WTC11 (cell line): ENCODE data around the gene LRRN4.

Source experiments
- CREB1 ChIP-seq: sonication (generic); formaldehyde crosslinking; IDR thresholded peaks from 2 replicates; pipeline ENCODE4 v1.8.0; 2023; ENCODE audit warnings: mild to moderate bottlenecking, missing genetic modification reagents
- ZNF232 ChIP-seq: sonication (generic); formaldehyde crosslinking; IDR thresholded peaks from 2 replicates; pipeline ENCODE4 v1.8.0; 2022; ENCODE audit warnings: mild to moderate bottlenecking, missing genetic modification reagents
- ZNF317 ChIP-seq: sonication (generic); formaldehyde crosslinking; IDR thresholded peaks from 2 replicates; pipeline ENCODE4 v1.8.1; 2023; ENCODE audit warnings: low read depth, mild to moderate bottlenecking, moderate library complexity, missing genetic modification reagents, borderline replicate concordance
- ZNF671 ChIP-seq: fragments of 250-450 bp; sonication (Bioruptor Pico); IDR thresholded peaks from 2 replicates; pipeline ENCODE4 v1.8.0; 2021; ENCODE audit warnings: mild to moderate bottlenecking
- TF ChIP-seq, protein P1 (sequence below): sonication (generic); formaldehyde crosslinking; conservative IDR thresholded peaks from 2 replicates; pipeline ENCODE4 v1.8.1; 2022; ENCODE audit warnings: mild to moderate bottlenecking, missing genetic modification reagents
- TF ChIP-seq, protein P2 (sequence below): fragments of 200-600 bp; IDR thresholded peaks from 2 replicates; pipeline ENCODE4 v1.8.0; 2022; ENCODE audit warnings: antibody characterized with exemption
- TF ChIP-seq, protein P3 (sequence below): sonication (generic); formaldehyde crosslinking; IDR thresholded peaks from 2 replicates; pipeline ENCODE4 v1.8.1; 2022; ENCODE audit warnings: missing genetic modification reagents, borderline replicate concordance
- TF ChIP-seq, protein P4 (sequence below): sonication (generic); formaldehyde crosslinking; IDR thresholded peaks from 2 replicates; pipeline ENCODE4 v1.8.1; 2023; ENCODE audit warnings: mild to moderate bottlenecking, missing genetic modification reagents, borderline replicate concordance
- TF ChIP-seq, protein P5 (sequence below): sonication (generic); formaldehyde crosslinking; IDR thresholded peaks from 2 replicates; pipeline ENCODE4 v1.8.1; 2023; ENCODE audit warnings: mild to moderate bottlenecking, missing genetic modification reagents, moderate library complexity
- TF ChIP-seq, protein P6 (sequence below): sonication (generic); formaldehyde crosslinking; IDR thresholded peaks from 2 replicates; pipeline ENCODE4 v1.8.1; 2023; ENCODE audit warnings: mild to moderate bottlenecking, missing genetic modification reagents, moderate library complexity
- TF ChIP-seq, protein P7 (sequence below): sonication (generic); formaldehyde crosslinking; IDR thresholded peaks from 2 replicates; pipeline ENCODE4 v1.8.0; 2022; ENCODE audit warnings: mild to moderate bottlenecking, missing genetic modification reagents

DNA sequence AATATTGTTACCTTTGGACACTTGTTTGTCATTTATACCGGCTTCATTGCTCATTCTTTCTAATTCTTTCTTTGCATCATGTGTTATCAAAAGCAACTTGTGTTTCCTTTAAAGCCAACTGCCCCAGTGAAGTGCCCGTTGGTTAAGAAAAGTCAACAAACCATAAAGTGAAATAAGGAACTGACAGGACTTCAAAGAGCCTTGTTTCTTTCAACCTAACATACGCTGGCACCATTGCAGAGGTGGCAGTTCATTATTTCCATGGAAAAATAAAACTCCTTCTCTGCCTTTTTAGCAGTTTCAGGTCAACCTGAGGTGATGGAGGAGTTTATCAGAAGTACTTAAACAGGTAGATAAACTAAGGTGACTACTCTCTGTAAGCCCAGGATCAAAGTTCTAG lies 40.2 kb upstream of the LRRN4 start:
- TF ChIP-seq ZNF232, result no peak
- TF ChIP-seq, protein P1, sequence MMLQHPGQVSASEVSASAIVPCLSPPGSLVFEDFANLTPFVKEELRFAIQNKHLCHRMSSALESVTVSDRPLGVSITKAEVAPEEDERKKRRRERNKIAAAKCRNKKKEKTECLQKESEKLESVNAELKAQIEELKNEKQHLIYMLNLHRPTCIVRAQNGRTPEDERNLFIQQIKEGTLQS (CRISPR knock-in tag), result no peak
- TF ChIP-seq, protein P2, sequence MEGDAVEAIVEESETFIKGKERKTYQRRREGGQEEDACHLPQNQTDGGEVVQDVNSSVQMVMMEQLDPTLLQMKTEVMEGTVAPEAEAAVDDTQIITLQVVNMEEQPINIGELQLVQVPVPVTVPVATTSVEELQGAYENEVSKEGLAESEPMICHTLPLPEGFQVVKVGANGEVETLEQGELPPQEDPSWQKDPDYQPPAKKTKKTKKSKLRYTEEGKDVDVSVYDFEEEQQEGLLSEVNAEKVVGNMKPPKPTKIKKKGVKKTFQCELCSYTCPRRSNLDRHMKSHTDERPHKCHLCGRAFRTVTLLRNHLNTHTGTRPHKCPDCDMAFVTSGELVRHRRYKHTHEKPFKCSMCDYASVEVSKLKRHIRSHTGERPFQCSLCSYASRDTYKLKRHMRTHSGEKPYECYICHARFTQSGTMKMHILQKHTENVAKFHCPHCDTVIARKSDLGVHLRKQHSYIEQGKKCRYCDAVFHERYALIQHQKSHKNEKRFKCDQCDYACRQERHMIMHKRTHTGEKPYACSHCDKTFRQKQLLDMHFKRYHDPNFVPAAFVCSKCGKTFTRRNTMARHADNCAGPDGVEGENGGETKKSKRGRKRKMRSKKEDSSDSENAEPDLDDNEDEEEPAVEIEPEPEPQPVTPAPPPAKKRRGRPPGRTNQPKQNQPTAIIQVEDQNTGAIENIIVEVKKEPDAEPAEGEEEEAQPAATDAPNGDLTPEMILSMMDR, result no peak
- no peak for TF ChIP-seq ZNF317 (CRISPR knock-in tag)
- TF ChIP-seq, protein P3, sequence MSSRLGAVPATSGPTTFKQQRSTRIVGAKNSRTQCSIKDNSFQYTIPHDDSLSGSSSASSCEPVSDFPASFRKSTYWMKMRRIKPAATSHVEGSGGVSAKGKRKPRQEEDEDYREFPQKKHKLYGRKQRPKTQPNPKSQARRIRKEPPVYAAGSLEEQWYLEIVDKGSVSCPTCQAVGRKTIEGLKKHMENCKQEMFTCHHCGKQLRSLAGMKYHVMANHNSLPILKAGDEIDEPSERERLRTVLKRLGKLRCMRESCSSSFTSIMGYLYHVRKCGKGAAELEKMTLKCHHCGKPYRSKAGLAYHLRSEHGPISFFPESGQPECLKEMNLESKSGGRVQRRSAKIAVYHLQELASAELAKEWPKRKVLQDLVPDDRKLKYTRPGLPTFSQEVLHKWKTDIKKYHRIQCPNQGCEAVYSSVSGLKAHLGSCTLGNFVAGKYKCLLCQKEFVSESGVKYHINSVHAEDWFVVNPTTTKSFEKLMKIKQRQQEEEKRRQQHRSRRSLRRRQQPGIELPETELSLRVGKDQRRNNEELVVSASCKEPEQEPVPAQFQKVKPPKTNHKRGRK, result no peak
- TF ChIP-seq, protein P4, sequence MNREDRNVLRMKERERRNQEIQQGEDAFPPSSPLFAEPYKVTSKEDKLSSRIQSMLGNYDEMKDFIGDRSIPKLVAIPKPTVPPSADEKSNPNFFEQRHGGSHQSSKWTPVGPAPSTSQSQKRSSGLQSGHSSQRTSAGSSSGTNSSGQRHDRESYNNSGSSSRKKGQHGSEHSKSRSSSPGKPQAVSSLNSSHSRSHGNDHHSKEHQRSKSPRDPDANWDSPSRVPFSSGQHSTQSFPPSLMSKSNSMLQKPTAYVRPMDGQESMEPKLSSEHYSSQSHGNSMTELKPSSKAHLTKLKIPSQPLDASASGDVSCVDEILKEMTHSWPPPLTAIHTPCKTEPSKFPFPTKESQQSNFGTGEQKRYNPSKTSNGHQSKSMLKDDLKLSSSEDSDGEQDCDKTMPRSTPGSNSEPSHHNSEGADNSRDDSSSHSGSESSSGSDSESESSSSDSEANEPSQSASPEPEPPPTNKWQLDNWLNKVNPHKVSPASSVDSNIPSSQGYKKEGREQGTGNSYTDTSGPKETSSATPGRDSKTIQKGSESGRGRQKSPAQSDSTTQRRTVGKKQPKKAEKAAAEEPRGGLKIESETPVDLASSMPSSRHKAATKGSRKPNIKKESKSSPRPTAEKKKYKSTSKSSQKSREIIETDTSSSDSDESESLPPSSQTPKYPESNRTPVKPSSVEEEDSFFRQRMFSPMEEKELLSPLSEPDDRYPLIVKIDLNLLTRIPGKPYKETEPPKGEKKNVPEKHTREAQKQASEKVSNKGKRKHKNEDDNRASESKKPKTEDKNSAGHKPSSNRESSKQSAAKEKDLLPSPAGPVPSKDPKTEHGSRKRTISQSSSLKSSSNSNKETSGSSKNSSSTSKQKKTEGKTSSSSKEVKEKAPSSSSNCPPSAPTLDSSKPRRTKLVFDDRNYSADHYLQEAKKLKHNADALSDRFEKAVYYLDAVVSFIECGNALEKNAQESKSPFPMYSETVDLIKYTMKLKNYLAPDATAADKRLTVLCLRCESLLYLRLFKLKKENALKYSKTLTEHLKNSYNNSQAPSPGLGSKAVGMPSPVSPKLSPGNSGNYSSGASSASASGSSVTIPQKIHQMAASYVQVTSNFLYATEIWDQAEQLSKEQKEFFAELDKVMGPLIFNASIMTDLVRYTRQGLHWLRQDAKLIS (CRISPR knock-in tag), result no peak
- TF ChIP-seq CREB1, result no peak
- TF ChIP-seq, protein P5, sequence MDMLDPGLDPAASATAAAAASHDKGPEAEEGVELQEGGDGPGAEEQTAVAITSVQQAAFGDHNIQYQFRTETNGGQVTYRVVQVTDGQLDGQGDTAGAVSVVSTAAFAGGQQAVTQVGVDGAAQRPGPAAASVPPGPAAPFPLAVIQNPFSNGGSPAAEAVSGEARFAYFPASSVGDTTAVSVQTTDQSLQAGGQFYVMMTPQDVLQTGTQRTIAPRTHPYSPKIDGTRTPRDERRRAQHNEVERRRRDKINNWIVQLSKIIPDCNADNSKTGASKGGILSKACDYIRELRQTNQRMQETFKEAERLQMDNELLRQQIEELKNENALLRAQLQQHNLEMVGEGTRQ, result no peak
- TF ChIP-seq, protein P6, sequence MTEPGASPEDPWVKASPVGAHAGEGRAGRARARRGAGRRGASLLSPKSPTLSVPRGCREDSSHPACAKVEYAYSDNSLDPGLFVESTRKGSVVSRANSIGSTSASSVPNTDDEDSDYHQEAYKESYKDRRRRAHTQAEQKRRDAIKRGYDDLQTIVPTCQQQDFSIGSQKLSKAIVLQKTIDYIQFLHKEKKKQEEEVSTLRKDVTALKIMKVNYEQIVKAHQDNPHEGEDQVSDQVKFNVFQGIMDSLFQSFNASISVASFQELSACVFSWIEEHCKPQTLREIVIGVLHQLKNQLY (CRISPR knock-in tag), result no peak
- TF ChIP-seq, protein P7, sequence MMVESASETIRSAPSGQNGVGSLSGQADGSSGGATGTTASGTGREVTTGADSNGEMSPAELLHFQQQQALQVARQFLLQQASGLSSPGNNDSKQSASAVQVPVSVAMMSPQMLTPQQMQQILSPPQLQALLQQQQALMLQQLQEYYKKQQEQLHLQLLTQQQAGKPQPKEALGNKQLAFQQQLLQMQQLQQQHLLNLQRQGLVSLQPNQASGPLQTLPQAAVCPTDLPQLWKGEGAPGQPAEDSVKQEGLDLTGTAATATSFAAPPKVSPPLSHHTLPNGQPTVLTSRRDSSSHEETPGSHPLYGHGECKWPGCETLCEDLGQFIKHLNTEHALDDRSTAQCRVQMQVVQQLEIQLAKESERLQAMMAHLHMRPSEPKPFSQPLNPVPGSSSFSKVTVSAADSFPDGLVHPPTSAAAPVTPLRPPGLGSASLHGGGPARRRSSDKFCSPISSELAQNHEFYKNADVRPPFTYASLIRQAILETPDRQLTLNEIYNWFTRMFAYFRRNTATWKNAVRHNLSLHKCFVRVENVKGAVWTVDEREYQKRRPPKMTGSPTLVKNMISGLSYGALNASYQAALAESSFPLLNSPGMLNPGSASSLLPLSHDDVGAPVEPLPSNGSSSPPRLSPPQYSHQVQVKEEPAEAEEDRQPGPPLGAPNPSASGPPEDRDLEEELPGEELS, result no peak
- no peak for TF ChIP-seq ZNF671 (CRISPR knock-in tag)
